HG02970 (cell line): Measurements from ENCODE around the gene PCSK5.

Experiments used
- ATAC-seq: cut with Tn5 transposase; IDR thresholded peaks from one replicate; pipeline ENCODE4 v1.9.1; 2021; ENCODE audit warnings: mild to moderate bottlenecking, moderate library complexity, moderate number of reproducible peaks; ENCODE audit not compliant: unreplicated experiment, low FRiP score

Gene PCSK5

GRCh38 chr9:76371901-76372300, 481.4 kb downstream of the PCSK5 start:
- no peak for ATAC-seq

- no peak for ATAC-seq
These were observed 481.9 kb downstream of the PCSK5 start for GRCh38 chr9:76372336-76372735.

- ATAC-seq: no peak
These were observed 482.8 kb downstream of the PCSK5 start for GRCh38 chr9:76373173-76373783.

- ATAC-seq: no peak
These were observed 483.5 kb downstream of the PCSK5 start for GRCh38 chr9:76373784-76374474.

- no peak for ATAC-seq
These were observed 484.5 kb downstream of the PCSK5 start for GRCh38 chr9:76374783-76375559.

GRCh38 chr9:76377791-76378190, 487.3 kb downstream of the PCSK5 start:
- ATAC-seq: no peak

- no peak for ATAC-seq
These were observed 488.0 kb downstream of the PCSK5 start for GRCh38 chr9:76378367-76379073.

- no peak for ATAC-seq
These were observed 489.0 kb downstream of the PCSK5 start for GRCh38 chr9:76379494-76379893.

- no peak for ATAC-seq
These were observed 500.2 kb downstream of the PCSK5 start for GRCh38 chr9:76390656-76391055.

GRCh38 chr9:76394195-76394959, 503.9 kb downstream of the PCSK5 start, which contains the start of gene RFK:
TSS of gene RFK (minus strand) at chr9:76394426. CDS start at chr9:76394171, 255 bp downstream.
- ATAC-seq: peak; percentile 83

GRCh38 chr9:76394960-76395252, 504.4 kb downstream of the PCSK5 start:
- ATAC-seq: peak; percentile 41

- ATAC-seq: no peak
These were observed 504.9 kb downstream of the PCSK5 start for GRCh38 chr9:76395381-76395780.

- no peak for ATAC-seq
These were observed 505.7 kb downstream of the PCSK5 start for GRCh38 chr9:76396144-76396543.

GRCh38 chr9:76396597-76396996, 506.1 kb downstream of the PCSK5 start:
- no peak for ATAC-seq

- no peak for ATAC-seq
These were observed 509.4 kb downstream of the PCSK5 start for GRCh38 chr9:76399856-76400255.

- ATAC-seq: no peak
These were observed 510.1 kb downstream of the PCSK5 start for GRCh38 chr9:76400534-76401096.

- ATAC-seq: no peak
These were observed 510.7 kb downstream of the PCSK5 start for GRCh38 chr9:76401176-76401575.

- no peak for ATAC-seq
These were observed 511.3 kb downstream of the PCSK5 start for GRCh38 chr9:76401580-76402354.

GRCh38 chr9:76403352-76403751, 512.9 kb downstream of the PCSK5 start:
- peak; percentile 81 for ATAC-seq
